ENCODE results near the gene LRATD1.

The LRATD1 gene

GRCh38 chr2:14661163-14661562 lies 28.6 kb downstream of the LRATD1 start:
- Mint-ChIP-seq H3K9me3 (peaks cover 4% of the 10 kb centered on the region), H3K4me3 (no peak overlapping the region), H3K36me3 (ENCODE audit: low read depth) (no peaks in the 10 kb centered on the region), H3K27me3 (ENCODE audit: low read depth) (no peaks in the 10 kb centered on the region), H3K27ac (no peak overlapping the region), H3K4me1 (no peaks in the 10 kb centered on the region)
- no peak for TF ChIP-seq CTCF (IDR thresholded peaks at IDR 0.05; ENCODE audit: unreplicated experiment in 3 of 3)

GRCh38 chr2:14673351-14673875 lies 40.9 kb downstream of the LRATD1 start:
- no peak overlapping the region for H3K4me3 Mint-ChIP-seq
- no peak overlapping the region for H3K27ac Mint-ChIP-seq
- H3K36me3 Mint-ChIP-seq (ENCODE audit: low read depth): no peaks in the 10 kb centered on the region
- no peaks in the 10 kb centered on the region for H3K27me3 Mint-ChIP-seq (ENCODE audit: low read depth)
- no peak for TF ChIP-seq CTCF (IDR thresholded peaks at IDR 0.05; ENCODE audit: unreplicated experiment in 3 of 3)
- H3K9me3 Mint-ChIP-seq: no peaks in the 10 kb centered on the region
- H3K4me1 Mint-ChIP-seq: no peaks in the 10 kb centered on the region

- Mint-ChIP-seq H3K4me3 (no peak overlapping the region), H3K9me3 (no peaks in the 10 kb centered on the region), H3K4me1 (no peaks in the 10 kb centered on the region), H3K36me3 (ENCODE audit: low read depth) (no peaks in the 10 kb centered on the region), H3K27me3 (ENCODE audit: low read depth) (no peaks in the 10 kb centered on the region), H3K27ac (no peak overlapping the region)
- no peak for TF ChIP-seq CTCF (IDR thresholded peaks at IDR 0.05; ENCODE audit: unreplicated experiment in 3 of 3)
Measured at GRCh38 chr2:14675489-14675888, 43.0 kb downstream of the LRATD1 start.

GRCh38 chr2:14676371-14676770 lies 43.9 kb downstream of the LRATD1 start:
- Mint-ChIP-seq H3K4me3 (no peak overlapping the region), H3K4me1 (no peaks in the 10 kb centered on the region), H3K27ac (no peak overlapping the region), H3K36me3 (ENCODE audit: low read depth) (no peaks in the 10 kb centered on the region), H3K9me3 (no peaks in the 10 kb centered on the region), H3K27me3 (ENCODE audit: low read depth) (no peaks in the 10 kb centered on the region)
- TF ChIP-seq CTCF (IDR thresholded peaks at IDR 0.05; ENCODE audit: unreplicated experiment in 3 of 3): no peak

GRCh38 chr2:14677039-14677438 lies 44.5 kb downstream of the LRATD1 start:
- Mint-ChIP-seq H3K4me3 (no peak overlapping the region), H3K4me1 (no peaks in the 10 kb centered on the region), H3K27me3 (ENCODE audit: low read depth) (no peaks in the 10 kb centered on the region), H3K27ac (no peak overlapping the region), H3K36me3 (ENCODE audit: low read depth) (no peaks in the 10 kb centered on the region), H3K9me3 (no peaks in the 10 kb centered on the region)
- TF ChIP-seq CTCF (IDR thresholded peaks at IDR 0.05; ENCODE audit: unreplicated experiment in 3 of 3): no peak

- H3K36me3 Mint-ChIP-seq (ENCODE audit: low read depth): no peaks in the 10 kb centered on the region
- H3K4me3 Mint-ChIP-seq: no peak overlapping the region
- H3K27ac Mint-ChIP-seq: no peak overlapping the region
- H3K27me3 Mint-ChIP-seq (ENCODE audit: low read depth): no peaks in the 10 kb centered on the region
- no peak for TF ChIP-seq CTCF (IDR thresholded peaks at IDR 0.05; ENCODE audit: unreplicated experiment in 3 of 3)
- no peaks in the 10 kb centered on the region for H3K9me3 Mint-ChIP-seq
- no peaks in the 10 kb centered on the region for H3K4me1 Mint-ChIP-seq
Measured at GRCh38 chr2:14678761-14679160, 46.2 kb downstream of the LRATD1 start.

Data from nephron (organoid).